OCI-LY1 (cell line): Measurements from ENCODE around the gene DNAJB6.

Experiments used
- H2AFZ ChIP-seq: fragments of 200-600 bp; sonication (generic), shearing (Covaris generic); 2 replicates; pipeline ENCODE4 v1.6.0; 2014; ENCODE audit warnings: antibody characterized with exemption, mild to moderate bottlenecking, low read length
- H3F3A ChIP-seq: fragments of 200-600 bp; sonication (generic), shearing (Covaris generic); 2 replicates; pipeline ENCODE4 v1.6.0; 2014; ENCODE audit warnings: mild to moderate bottlenecking, antibody characterized with exemption, low read length, moderate library complexity; ENCODE audit not compliant: insufficient read depth
- H3K27ac ChIP-seq: fragments of 200-600 bp; sonication (generic); 2 replicates; pipeline ENCODE4 v1.5.1; 2014; ENCODE audit warnings: low read length, mixed run types, mild to moderate bottlenecking, low read depth; ENCODE audit not compliant: poor library complexity, severe bottlenecking
- H3K27me3 ChIP-seq: fragments of 200-600 bp; sonication (generic); 2 replicates; pipeline ENCODE4 v1.6.0; 2014; ENCODE audit warnings: antibody characterized with exemption, mild to moderate bottlenecking, low read length, moderate library complexity; ENCODE audit not compliant: insufficient read depth
- H3K36me3 ChIP-seq: fragments of 200-600 bp; sonication (generic); 2 replicates; pipeline ENCODE4 v1.6.1; 2014; ENCODE audit warnings: mild to moderate bottlenecking, antibody characterized with exemption, low read length, moderate library complexity, mixed read lengths; ENCODE audit not compliant: insufficient read depth
- H3K4me1 ChIP-seq: fragments of 200-600 bp; sonication (generic); 2 replicates; pipeline ENCODE4 v1.5.1; 2014; ENCODE audit warnings: mild to moderate bottlenecking, low read length, moderate library complexity; ENCODE audit not compliant: insufficient read depth, severe bottlenecking
- H3K4me2 ChIP-seq: fragments of 200-600 bp; sonication (generic), shearing (Covaris generic); 2 replicates; pipeline ENCODE4 v1.6.1; 2014; ENCODE audit warnings: low read length
- H3K4me3 ChIP-seq: fragments of 200-600 bp; sonication (generic); 2 replicates; pipeline ENCODE4 v1.5.1; 2014; ENCODE audit warnings: low read length, low read depth, mild to moderate bottlenecking, mixed read lengths; ENCODE audit not compliant: poor library complexity, severe bottlenecking
- H3K79me2 ChIP-seq: fragments of 200-600 bp; shearing (Covaris generic); 2 replicates; pipeline ENCODE4 v1.6.1; 2016; ENCODE audit warnings: mixed run types, low read length, mixed read lengths; ENCODE audit not compliant: insufficient read depth
- H3K9ac ChIP-seq: fragments of 200-600 bp; sonication (generic), shearing (Covaris generic); 2 replicates; pipeline ENCODE4 v1.6.1; 2014; ENCODE audit warnings: mild to moderate bottlenecking, low read length, mixed read lengths
- H3K9me2 ChIP-seq: fragments of 200-600 bp; sonication (generic), shearing (Covaris generic); 2 replicates; pipeline ENCODE4 v1.6.1; 2014; ENCODE audit warnings: low read depth, mild to moderate bottlenecking, low read length, mixed read lengths
- H3K9me3 ChIP-seq: fragments of 200-600 bp; shearing (Covaris generic); 2 replicates; pipeline ENCODE4 v1.6.1; 2014; ENCODE audit warnings: low read length, mixed read lengths
- H4K20me1 ChIP-seq: fragments of 200-600 bp; sonication (generic), shearing (Covaris generic); 2 replicates; pipeline ENCODE4 v1.6.0; 2016; ENCODE audit warnings: mild to moderate bottlenecking, low read length; ENCODE audit not compliant: insufficient read depth
- CTCF ChIP-seq: fragments of 200-600 bp; sonication (generic), shearing (Covaris generic); IDR thresholded peaks from 2 replicates; pipeline ENCODE4 v1.5.1; 2017; ENCODE audit warnings: mild to moderate bottlenecking, antibody characterized with exemption, low read length, moderate library complexity, mixed read lengths
- EZH2 ChIP-seq: fragments of 200-600 bp; sonication (generic), shearing (Covaris generic); IDR thresholded peaks from 2 replicates; pipeline ENCODE4 v1.8.0; 2017; ENCODE audit warnings: borderline replicate concordance, mixed run types, mild to moderate bottlenecking, antibody characterized with exemption, low read length, moderate library complexity, mixed read lengths

DNAJB6 gene

GRCh38 chr7:157335236-157335635, 1.6 kb upstream of the DNAJB6 start:
- Histone ChIP-seq H3K4me3 (no peak overlapping the region), H3K4me2 (no peak overlapping the region), H3F3A (no peaks in the 10 kb centered on the region), H3K79me2 (peaks cover 27% of the 10 kb centered on the region), H4K20me1 (no peaks in the 10 kb centered on the region), H3K9me3 (no peaks in the 10 kb centered on the region), H3K27me3 (no peaks in the 10 kb centered on the region), H3K9ac (no peak overlapping the region), H3K4me1 (peaks cover 57% of the 10 kb centered on the region), H3K9me2 (no peaks in the 10 kb centered on the region), H3K27ac (no peak overlapping the region), H2AFZ (no peak overlapping the region), H3K36me3 (peaks cover 4% of the 10 kb centered on the region)
- TF ChIP-seq EZH2 (no peak), CTCF (no peak)

- Histone ChIP-seq H3K27me3 (no peaks in the 10 kb centered on the region), H3K36me3 (peaks cover 9% of the 10 kb centered on the region), H3K4me3 (peak overlapping the region; percentile 70), H2AFZ (no peak overlapping the region), H3F3A (no peaks in the 10 kb centered on the region), H3K9me3 (no peaks in the 10 kb centered on the region), H3K79me2 (peaks cover 34% of the 10 kb centered on the region), H3K9ac (peak overlapping the region; percentile 70), H3K9me2 (no peaks in the 10 kb centered on the region), H3K4me1 (peaks cover 65% of the 10 kb centered on the region), H3K27ac (no peak overlapping the region), H4K20me1 (no peaks in the 10 kb centered on the region), H3K4me2 (peak overlapping the region; percentile 80)
- no peak for TF ChIP-seq EZH2
- TF ChIP-seq CTCF, result no peak
Observed at GRCh38 chr7:157335991-157336382, 817 bp upstream of the DNAJB6 start.

- Histone ChIP-seq H3K27me3 (no peaks in the 10 kb centered on the region), H3K4me1 (peaks cover 67% of the 10 kb centered on the region), H4K20me1 (no peaks in the 10 kb centered on the region), H3K9ac (peak overlapping the region; percentile 70), H2AFZ (no peak overlapping the region), H3K36me3 (peaks cover 9% of the 10 kb centered on the region), H3K4me2 (peak overlapping the region; percentile 69), H3K4me3 (peak overlapping the region; percentile 70), H3K27ac (peak overlapping the region; percentile 77), H3F3A (no peaks in the 10 kb centered on the region), H3K9me3 (no peaks in the 10 kb centered on the region), H3K9me2 (no peaks in the 10 kb centered on the region), H3K79me2 (peaks cover 50% of the 10 kb centered on the region)
- TF ChIP-seq CTCF, result no peak
- TF ChIP-seq EZH2, result no peak
Observed at GRCh38 chr7:157337316-157338149, 729 bp downstream of the DNAJB6 start.
